Right lobe of liver (tissue), 4 donors: ENCODE results near the gene MOB1A.

ENCODE experiments used
- POLR2A ChIP-seq: fragments of 450-650 bp; IDR thresholded peaks from one replicate; pipeline ENCODE4 v1.6.1; 2017; ENCODE audit warnings: antibody characterized with exemption, mild to moderate bottlenecking
- TF ChIP-seq, protein P1 (sequence below), 4 donors: fragments of 200-600 bp in 3 of 4; fragments of 450-650 bp in 1 of 4; IDR thresholded peaks; one replicate each; pipeline versions ENCODE4 v1.5.1 to v1.8.0; 2016 to 2022; ENCODE audit warnings: antibody characterized with exemption in 4 of 4, mild to moderate bottlenecking in 2 of 4
- donor health status: DM: no; HTN: no; CAD: no.
- donor health status: DM: no; HTN: no; CAD: no.
- donor health status: DM: no; HTN: yes; CAD: no.

DNA sequence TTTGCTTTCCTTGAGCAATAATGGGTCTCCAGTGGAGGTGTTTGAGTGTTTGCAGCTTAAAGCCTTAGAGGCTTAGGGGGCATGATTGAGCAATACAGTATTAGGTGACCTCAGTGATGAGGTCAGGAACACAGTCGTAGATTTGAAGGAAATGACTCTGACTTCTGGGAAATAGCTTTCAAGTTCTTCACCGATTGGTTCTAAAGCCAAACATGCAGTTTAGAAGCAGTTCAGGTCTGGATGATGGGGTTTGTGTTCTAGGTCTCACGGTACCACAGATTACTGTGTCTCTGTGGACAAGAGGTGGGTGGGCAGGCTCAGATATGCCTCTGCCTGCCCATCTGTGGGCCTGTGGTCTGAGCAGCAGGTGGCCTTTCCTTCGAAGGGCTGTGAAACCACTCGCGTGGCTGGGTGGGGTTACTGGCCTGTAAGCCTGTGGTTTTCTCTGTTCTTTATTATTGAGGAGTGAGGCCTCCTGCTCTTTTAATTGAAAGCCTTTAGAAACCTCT, 27.6 kb upstream of the MOB1A start:
- TF ChIP-seq POLR2A = no peak
- TF ChIP-seq, protein P1, sequence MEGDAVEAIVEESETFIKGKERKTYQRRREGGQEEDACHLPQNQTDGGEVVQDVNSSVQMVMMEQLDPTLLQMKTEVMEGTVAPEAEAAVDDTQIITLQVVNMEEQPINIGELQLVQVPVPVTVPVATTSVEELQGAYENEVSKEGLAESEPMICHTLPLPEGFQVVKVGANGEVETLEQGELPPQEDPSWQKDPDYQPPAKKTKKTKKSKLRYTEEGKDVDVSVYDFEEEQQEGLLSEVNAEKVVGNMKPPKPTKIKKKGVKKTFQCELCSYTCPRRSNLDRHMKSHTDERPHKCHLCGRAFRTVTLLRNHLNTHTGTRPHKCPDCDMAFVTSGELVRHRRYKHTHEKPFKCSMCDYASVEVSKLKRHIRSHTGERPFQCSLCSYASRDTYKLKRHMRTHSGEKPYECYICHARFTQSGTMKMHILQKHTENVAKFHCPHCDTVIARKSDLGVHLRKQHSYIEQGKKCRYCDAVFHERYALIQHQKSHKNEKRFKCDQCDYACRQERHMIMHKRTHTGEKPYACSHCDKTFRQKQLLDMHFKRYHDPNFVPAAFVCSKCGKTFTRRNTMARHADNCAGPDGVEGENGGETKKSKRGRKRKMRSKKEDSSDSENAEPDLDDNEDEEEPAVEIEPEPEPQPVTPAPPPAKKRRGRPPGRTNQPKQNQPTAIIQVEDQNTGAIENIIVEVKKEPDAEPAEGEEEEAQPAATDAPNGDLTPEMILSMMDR (IDR thresholded peaks at IDR 0.05) = no peak
